Measurements from ENCODE around the gene TGM1. TPM values are rescaled to one million over a fixed set of nuclear protein-coding genes. Genes with fewer than 3 reads are reported as not detected.

The TGM1 gene
- total RNA-seq, 6 donors from 2014 or later: 9.1 to 29.2 (median 11.1) TPM

GRCh38 chr14:24291446-24292117, 28.6 kb upstream of the TGM1 start:
- ATAC-seq (ENCODE audit: low FRiP score in 2 of 2) (no peak), DNase-seq (no peak)
- Histone ChIP-seq H3K4me3 (no peak overlapping the region), H3K36me3 (peaks cover 6 to 70% (median 46%) of the 10 kb centered on the region in 4 donors), H3K27me3 (no peaks in the 10 kb centered on the region), H3K4me1 (peaks cover under 1 to 3% (median 2%) of the 10 kb centered on the region in 4 donors), H3K9me3 (no peaks in the 10 kb centered on the region), H3K27ac (no peak overlapping the region)
- 88 to 93% methylated on average over 3 of the region's 3 CpGs for WGBS, 2 donors
- TF ChIP-seq EP300 (IDR thresholded peaks at IDR 0.05) (no peak), CTCF (IDR thresholded peaks at IDR 0.05) (no peak), POLR2A (IDR thresholded peaks at IDR 0.05) (no peak), POLR2AphosphoS5 (IDR thresholded peaks at IDR 0.05) (no peak)

DNA sequence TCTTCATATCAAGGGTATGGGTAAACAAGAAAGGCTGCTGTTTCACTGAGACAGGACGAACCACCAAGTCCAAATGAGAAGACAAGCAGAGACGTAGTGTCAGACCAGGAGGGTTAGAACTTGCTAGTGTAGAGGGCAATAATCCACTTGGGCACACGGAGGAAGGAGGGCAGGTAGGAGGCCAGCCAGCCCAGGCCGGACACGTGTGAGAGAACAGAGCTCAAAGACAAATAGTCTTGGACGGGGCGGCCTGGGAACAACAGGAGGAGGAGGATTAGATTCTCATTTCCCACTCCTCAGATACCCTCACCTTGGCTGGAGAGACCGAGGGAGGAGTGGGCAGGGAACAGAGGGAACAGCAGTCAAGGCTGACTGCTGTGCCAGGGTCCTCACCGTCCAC, 27.8 kb upstream of the TGM1 start:
- 83 to 94% methylated on average over 9 of the region's 9 CpGs for WGBS, 2 donors
- H3K9me3 ChIP-seq: no peaks in the 10 kb centered on the region
- no peak for TF ChIP-seq POLR2A (IDR thresholded peaks at IDR 0.05)
- no peak for TF ChIP-seq POLR2AphosphoS5 (IDR thresholded peaks at IDR 0.05)
- TF ChIP-seq EP300 (IDR thresholded peaks at IDR 0.05): no peak
- TF ChIP-seq CTCF (IDR thresholded peaks at IDR 0.05): no peak
- H3K4me3 ChIP-seq: no peak overlapping the region
- H3K4me1 ChIP-seq: no peaks in the 10 kb centered on the region
- DNase-seq (no peak), ATAC-seq (ENCODE audit: low FRiP score in 2 of 2) (no peak)
- no peak overlapping the region for H3K27ac ChIP-seq
- H3K27me3 ChIP-seq: no peaks in the 10 kb centered on the region
- peaks cover 6 to 62% (median 42%) of the 10 kb centered on the region in 4 donors for H3K36me3 ChIP-seq

DNA sequence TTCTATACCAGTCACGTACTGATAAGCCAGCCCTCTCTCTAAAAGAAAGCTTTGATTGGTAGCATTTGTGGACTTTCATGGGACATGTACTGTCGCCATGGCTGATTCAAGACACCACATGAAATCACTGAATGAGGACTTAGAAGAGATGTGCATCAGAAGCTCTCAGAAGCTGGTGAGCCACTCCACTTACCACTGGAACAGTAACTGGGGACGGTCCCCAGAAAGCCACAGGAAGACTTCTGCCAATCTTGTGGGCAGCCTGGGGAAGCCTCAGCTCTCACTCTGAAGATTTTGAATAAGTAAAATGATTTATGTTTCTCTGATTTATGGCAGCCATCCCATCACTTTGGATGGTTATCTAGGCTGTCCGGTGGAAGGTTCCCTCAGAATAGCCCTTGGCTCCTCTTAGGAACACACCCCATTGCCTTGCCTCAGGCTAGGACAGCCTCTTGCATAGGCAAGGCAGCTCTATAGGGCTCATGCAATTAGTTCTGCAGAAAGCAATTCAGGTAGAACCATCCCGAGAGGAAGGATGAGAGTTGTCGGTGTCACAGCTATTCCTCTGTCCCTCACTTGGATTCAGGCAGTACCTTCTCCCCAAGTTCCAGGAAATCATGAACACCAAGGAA, 26.8 kb upstream of the TGM1 start:
- Histone ChIP-seq H3K4me1 (no peaks in the 10 kb centered on the region), H3K27ac (no peak overlapping the region), H3K27me3 (no peaks in the 10 kb centered on the region), H3K36me3 (peaks cover 6 to 52% (median 35%) of the 10 kb centered on the region in 4 donors), H3K4me3 (no peak overlapping the region), H3K9me3 (no peaks in the 10 kb centered on the region)
- 65 to 76% methylated on average over 3 to 6 of the region's 6 CpGs for WGBS, 2 donors
- ATAC-seq (ENCODE audit: low FRiP score in 2 of 2) (no peak), DNase-seq (no peak)
- no peak for TF ChIP-seq EP300 (IDR thresholded peaks at IDR 0.05)
- no peak for TF ChIP-seq POLR2A (IDR thresholded peaks at IDR 0.05)

GRCh38 chr14:24286996-24287395, 24.0 kb upstream of the TGM1 start:
- ATAC-seq (ENCODE audit: low FRiP score in 2 of 2): no peak
- Histone ChIP-seq H3K9me3 (no peaks in the 10 kb centered on the region), H3K4me3 (no peak overlapping the region), H3K27ac (no peak overlapping the region), H3K27me3 (no peaks in the 10 kb centered on the region), H3K36me3 (peaks cover 6 to 29% (median 26%) of the 10 kb centered on the region in 4 donors), H3K4me1 (peaks cover 0 to 4% (median 1%) of the 10 kb centered on the region in 4 donors)
- no peak for DNase-seq
- 95 to 100% methylated on average over 5 of the region's 5 CpGs for WGBS, 2 donors
- TF ChIP-seq POLR2AphosphoS5 (IDR thresholded peaks at IDR 0.05) (no peak), POLR2A (IDR thresholded peaks at IDR 0.05) (no peak), EP300 (IDR thresholded peaks at IDR 0.05) (no peak), CTCF (IDR thresholded peaks at IDR 0.05) (no peak)

GRCh38 chr14:24285351-24285750, 22.4 kb upstream of the TGM1 start:
- H3K27ac ChIP-seq: no peak overlapping the region
- H3K4me1 ChIP-seq: peaks cover 0 to 11% (median 5%) of the 10 kb centered on the region in 4 donors
- no peaks in the 10 kb centered on the region for H3K27me3 ChIP-seq
- no peak for DNase-seq
- no peak overlapping the region for H3K4me3 ChIP-seq
- 73 to 96% methylated on average over 2 to 4 of the region's 4 CpGs for WGBS, 2 donors
- H3K36me3 ChIP-seq: peaks cover 0 to 12% (median 10%) of the 10 kb centered on the region in 4 donors
- TF ChIP-seq CTCF (IDR thresholded peaks at IDR 0.05) (no peak), EP300 (IDR thresholded peaks at IDR 0.05) (no peak), POLR2AphosphoS5 (IDR thresholded peaks at IDR 0.05) (no peak), POLR2A (IDR thresholded peaks at IDR 0.05) (no peak)
- H3K9me3 ChIP-seq: no peaks in the 10 kb centered on the region
- ATAC-seq (ENCODE audit: low FRiP score in 2 of 2): no peak
